Kidney glomerular epithelial cell (primary cell): ENCODE results near the gene ATF4.
"Not testable (repeated sequence)": the region's sequence is repeated elsewhere in the genome, so short reads cannot be mapped to it uniquely, and the experiment has no call there.

ENCODE experiments used
- DNase-seq: peaks from one replicate; lab custom pipeline; 2025; lab: John Stamatoyannopoulos, UW

ATF4 gene

DNA sequence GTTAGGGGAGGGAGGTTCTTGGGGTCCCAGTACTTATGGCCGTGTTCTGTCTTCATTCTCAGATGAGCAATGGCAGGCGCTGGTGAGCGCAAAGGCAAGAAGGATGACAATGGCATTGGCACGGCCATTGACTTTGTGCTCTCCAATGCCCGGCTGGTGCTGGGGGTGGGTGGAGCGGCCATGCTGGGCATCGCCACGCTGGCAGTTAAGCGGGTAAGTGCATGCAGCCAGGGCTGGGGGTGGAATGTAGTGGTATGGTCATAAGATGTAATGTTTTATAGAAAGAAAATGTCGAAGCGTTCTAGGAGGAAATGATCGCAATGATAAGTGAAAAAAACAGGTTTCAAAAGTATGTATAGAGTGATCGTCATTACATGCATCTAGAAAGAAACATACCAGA, 9.1 kb upstream of the ATF4 start:
- DNase-seq, result no peak

DNA sequence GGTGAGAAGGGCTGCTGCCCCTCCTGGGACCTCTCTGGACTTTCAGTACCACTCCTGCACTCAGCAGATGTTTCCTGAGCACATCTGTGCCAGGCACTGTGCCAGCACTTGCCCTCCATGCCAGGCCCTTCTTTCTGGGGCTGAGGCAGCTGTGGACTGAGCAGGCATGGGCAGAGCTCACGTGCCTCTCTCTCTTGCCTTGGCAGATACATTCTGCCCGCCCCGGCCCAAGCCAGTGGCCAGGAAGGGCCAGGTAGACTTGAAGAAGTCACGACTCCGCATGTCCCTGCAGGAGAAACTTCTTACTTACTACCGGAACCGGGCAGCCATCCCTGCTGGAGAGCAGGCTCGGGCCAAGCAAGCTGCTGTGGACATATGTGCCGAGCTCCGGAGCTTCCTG, 8.3 kb upstream of the ATF4 start:
- no peak for DNase-seq

DNA sequence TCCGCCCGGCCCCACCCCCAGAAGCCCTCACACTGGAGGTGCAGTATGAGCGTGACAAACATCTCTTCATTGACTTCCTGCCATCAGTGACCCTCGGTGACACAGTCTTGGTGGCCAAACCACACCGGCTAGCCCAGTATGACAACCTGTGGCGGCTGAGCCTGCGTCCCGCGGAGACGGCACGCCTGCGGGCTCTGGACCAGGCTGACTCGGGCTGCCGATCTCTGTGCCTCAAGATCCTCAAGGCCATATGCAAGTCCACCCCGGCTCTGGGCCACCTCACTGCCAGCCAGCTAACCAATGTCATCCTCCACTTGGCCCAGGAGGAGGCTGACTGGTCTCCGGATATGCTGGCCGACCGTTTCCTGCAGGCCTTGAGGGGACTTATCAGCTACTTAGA, 6.6 kb upstream of the ATF4 start:
- no peak for DNase-seq

DNA sequence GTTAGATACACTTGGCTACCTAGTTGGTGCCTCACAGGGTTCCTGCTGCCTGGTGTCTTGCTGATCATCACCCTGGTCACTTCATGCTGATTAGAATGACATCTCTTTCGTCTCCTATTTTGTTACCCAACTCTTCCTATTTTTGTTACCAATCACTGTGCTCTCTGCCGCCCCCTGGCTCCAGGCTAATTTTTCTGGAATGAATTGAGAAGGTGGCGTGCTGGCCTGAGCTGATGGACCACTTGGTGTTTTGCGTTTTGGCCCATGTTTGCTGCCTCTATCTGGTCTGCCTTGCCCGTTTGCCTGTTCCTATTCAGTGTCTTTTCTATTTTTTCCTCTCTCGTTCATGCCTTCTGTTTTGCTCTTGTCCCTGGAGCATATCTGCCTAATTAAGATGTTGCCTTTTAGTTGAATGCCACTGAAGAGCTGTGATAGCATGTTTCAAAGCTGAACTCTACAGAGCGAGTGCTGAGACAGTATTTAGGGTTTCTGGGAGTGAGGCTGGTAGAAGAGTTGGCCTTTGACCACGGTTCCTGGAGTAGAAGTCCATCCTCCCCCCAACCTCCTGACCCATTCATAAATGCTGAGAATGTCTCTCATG, 5.9 kb upstream of the ATF4 start:
- DNase-seq, result peak; percentile 22

DNA sequence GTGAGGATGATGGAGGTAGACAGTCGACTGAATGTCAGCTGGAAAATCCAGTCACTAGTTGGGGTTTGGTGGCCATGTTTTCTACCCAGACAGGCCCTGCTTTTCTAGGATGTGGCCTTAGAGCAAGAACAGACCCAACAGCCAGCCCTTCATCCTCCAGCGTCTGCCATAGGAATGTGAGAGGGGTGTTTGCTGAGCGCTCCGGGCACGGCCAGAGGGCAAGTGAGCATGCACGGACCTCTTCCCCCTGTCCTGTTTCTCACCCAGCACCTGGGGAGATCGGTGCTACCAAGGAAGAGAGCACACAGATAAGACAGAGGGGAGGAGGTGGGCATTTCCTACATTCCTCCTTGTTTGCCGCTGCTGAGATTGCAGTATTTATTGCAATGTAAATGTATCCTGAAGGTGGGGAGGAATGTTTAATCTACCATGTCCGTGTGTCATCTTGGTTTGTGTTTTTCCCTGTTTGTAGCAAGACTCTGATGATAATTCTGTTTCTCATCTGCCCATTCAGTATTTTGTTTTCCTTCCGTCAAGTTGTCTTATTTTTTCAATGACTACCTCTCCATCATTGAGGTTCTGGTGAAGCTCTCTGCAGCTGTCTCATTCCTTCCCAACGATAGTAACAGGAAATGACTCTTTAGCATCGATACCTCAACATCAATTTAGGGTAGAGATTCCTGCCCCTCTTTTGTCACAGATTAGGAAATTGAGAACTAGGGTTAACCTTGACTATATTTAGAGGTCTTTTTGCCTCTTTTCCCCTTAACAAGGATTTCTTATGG, 4.9 kb upstream of the ATF4 start:
- peak; percentile 41 for DNase-seq

DNA sequence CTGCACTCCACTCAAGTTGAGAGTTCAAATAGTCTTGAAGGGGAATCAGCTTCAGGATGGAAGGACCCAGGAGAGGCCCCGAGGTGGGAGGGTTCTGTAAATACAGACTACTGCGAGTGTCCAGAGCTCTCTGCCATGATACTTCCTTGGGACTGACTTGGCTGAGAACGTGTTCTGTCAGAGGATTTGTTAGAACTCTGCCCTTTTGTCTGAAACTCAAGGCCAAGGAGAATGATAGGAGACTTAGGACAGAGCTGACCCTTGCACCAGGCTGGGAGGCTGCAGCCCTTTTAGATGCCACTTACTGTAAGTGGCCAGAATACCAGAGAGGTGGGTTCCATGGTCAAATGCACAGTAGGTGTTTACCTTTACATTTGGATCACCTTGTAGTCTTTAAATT, 2.9 kb upstream of the ATF4 start:
- no peak for DNase-seq

DNA sequence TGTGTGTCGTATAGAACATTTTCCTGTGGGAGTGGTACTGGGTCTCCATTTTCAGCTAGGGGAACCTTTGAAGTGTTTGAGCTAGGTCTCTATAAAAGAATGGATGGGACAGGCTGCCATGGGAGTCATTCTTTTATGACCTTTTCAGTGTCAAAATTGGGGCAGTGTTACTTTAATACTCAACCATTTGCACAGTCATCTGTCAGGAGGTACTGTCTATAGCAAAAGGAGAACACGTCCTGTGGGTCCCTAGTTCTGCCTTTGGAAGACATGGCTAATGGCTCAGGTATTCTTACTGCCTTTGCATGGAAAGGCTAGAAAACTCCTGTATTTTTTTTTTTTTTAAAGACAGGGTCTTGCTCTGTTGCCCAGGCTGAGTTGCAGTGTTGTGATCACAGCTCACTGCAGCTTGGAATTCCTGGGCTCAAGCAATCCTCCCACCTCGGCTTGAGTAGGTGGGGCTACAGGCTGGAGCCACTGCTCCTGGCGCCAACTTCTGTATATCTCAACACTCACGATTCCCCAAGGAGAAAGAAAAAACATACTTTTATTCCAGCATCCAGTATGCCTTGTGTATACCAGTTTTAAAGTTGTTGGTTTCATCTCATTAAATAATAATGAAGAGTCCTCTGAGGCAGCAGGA, 2.1 kb upstream of the ATF4 start:
- DNase-seq, result peak; percentile 21

DNA sequence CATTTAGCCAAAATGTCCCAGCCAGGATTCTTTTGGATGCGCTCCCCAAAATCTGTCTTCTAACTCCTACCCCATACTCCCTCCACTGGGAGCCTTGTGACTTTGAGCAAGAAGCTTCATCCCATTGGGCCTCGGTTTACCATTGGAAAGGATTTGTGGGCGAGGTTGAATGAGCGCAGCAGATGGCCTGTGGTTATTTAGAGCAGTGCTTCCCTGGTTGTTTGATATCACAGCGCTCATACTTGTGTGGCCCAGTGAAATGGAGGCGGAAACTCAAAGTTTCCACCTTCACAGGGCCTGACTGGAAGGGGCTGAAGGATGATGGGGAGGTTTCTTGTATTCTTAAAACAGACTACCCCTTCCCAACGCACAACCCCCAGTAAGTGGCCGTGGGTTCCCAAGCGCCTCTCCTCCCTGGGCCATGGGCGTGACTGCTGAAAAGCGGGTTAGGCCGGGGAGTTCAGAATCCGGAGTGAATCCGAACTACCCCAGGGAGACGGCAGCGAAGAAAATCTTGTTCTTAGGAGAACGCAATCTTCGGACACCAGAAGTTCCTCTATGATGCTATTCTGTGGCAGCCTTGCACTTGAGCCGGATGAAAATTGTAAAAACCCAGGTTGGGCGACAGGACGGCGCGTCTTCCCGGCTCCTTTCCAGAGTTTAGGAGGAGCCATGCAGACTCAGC, 1.2 kb upstream of the ATF4 start:
- no peak for DNase-seq

DNA sequence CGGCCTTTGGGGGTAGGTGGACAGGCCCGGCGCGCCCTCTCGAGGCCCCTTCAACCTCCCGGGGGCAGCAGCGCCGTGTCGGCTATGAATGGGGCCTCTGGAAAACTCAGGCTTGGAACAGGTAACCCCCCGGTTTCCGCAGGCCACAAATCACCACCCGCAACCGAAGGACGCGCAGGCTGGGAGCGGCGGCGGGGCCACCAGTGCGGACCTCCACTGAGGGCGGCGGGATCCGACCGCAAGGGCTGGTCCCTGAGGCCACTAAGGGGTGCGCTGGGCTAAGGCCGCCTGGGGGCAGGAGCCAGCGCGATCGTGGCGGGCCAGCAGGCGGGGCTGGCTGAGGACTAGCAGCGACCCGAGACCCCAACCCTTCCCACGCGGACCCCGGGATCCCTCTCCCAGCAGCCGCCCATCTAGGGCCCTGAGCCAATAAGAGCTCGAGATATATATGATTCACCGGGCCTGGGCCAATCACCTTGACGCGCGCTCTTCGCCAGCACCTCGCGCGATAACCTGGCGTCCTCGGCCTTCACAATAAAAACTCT, 609 bp upstream of the ATF4 start:
- DNase-seq, result peak; percentile 96

DNA sequence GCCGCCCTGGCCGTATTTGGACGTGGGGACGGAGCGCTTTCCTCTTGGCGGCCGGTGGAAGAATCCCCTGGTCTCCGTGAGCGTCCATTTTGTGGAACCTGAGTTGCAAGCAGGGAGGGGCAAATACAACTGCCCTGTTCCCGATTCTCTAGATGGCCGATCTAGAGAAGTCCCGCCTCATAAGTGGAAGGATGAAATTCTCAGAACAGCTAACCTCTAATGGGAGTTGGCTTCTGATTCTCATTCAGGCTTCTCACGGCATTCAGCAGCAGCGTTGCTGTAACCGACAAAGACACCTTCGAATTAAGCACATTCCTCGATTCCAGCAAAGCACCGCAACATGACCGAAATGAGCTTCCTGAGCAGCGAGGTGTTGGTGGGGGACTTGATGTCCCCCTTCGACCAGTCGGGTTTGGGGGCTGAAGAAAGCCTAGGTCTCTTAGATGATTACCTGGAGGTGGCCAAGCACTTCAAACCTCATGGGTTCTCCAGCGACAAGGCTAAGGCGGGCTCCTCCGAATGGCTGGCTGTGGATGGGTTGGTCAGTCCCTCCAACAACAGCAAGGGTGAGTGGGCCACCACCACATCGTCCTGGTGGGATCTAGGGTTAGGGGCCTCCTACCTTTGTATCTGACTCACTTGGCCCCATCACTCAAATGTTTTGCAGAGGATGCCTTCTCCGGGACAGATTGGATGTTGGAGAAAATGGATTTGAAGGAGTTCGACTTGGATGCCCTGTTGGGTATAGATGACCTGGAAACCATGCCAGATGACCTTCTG, 934 bp downstream of the ATF4 start:
- not testable (repeated sequence) for DNase-seq

DNA sequence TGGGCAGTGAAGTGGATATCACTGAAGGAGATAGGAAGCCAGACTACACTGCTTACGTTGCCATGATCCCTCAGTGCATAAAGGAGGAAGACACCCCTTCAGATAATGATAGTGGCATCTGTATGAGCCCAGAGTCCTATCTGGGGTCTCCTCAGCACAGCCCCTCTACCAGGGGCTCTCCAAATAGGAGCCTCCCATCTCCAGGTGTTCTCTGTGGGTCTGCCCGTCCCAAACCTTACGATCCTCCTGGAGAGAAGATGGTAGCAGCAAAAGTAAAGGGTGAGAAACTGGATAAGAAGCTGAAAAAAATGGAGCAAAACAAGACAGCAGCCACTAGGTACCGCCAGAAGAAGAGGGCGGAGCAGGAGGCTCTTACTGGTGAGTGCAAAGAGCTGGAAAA, 1.7 kb downstream of the ATF4 start:
- not testable (repeated sequence) for DNase-seq

DNA sequence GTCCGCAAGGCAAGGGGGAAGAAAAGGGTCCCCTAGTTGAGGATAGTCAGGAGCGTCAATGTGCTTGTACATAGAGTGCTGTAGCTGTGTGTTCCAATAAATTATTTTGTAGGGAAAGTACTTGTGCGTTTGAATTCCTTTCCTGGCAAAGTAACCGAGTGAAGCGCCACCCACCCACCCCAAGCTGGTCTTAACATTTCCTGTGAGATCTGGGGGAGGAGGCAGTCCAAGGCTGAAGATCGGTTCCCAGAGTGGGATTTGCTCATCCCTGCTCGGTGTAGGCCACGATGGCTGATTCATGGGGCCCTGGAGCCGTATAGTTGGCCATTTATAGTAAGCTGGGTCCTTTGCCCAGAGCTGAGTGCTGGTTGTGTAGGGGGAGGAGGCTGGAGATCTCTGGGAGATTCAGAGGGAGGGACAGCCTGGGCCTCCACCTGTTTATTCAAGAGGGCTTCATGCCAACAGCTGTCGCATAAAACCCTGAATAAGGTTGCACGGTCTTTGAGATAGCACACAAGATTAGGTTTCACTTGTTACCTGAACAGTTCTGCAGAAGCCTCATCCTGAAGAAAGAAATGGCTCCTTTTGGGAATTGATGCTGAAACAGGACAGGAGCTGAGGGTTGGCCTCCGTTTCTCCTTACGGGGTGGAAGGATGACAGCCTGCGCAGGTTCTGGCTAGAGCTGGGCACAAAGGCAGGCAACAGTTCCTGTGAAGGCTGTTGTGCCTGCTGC, 2.4 kb downstream of the ATF4 start:
- no peak for DNase-seq

DNA sequence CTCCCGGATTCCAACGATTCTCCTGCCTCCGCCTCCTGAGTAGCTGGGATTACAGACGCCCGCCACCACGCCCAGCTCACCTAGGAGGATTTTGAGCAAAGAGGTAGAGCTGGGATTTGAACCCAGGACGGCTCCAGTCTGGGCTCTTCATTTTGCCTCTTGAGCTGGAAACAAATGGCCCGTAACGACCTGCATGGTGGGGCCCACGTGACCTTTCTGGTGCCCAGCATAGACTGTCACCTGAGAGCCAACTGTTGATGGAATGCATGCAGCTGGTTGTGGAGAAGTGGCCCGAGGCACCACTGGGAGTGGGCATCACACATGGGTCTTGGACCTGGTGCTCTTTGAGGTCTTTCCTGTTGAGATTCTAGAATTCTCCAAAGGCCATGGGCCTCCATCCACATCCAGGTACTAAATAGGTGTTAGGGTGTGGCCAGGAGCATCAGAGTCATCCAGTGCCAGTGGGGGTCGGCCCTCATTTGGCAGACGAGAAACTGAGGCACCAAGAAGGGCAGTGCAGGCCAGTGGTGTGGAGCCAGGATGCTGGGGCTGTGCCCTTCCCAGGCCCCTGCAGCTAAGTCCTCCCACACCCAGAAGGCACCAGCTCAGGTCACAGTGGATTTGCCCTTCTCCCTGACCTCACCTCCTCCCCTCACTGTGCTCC, 3.9 kb downstream of the ATF4 start:
- no peak for DNase-seq

DNA sequence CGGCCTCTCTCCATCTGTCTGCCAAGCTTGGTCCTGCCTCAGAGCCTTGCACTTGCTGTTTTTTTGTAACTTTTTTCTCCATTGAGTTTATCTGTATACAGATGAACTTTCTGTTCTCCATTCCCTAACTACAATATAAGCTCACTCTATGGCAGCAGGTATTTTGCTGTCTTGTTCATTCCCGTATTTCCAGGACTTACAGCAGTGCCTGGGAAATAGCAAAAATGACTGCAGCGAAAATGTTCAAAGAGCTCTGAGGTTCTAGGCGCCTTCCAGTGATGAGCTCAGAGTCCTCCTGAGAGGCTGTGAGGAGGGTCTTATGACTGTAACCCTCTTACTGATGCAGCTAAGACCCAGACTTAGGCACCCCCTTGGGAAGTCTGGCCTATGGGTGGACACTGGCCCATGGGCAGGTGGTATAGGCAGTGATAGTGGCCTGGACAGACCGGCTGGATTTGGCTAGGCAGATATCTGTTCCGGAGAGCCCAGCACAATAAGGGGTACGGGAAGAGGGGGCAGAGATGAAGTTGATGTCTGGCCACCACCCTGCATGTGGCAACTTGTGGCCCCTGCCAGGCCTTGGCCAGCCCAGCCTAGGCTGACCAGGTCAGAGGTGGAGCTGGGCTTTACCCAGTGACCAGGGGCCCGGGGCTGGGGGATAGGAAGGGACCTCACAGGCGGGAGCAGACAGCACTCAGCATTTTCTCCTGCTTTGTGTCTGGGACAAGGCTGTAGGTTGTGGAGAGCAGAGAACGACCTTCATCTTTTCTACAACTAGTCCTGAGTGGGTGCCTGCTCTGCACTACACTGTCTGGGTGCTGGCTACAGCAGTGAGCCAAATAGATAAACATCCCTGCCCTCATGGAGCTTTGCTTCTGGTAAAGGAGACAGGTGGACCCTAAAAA, 4.6 kb downstream of the ATF4 start:
- no peak for DNase-seq

DNA sequence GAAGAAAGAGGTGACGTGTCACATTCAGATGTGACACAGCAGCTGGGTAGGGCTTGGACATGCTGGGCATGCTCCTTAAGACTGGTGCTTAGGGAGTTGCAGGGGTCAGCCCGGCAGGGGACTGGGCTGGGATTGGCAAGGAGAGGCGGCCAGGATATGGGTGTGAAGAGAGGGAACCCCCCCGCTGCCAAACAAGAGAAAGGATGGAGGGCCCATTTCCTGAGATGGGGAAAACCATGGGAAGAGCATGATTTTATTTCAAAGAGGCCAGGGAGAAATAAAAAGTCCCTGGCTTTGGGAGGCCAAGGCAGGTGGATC, 5.3 kb downstream of the ATF4 start:
- no peak for DNase-seq

DNA sequence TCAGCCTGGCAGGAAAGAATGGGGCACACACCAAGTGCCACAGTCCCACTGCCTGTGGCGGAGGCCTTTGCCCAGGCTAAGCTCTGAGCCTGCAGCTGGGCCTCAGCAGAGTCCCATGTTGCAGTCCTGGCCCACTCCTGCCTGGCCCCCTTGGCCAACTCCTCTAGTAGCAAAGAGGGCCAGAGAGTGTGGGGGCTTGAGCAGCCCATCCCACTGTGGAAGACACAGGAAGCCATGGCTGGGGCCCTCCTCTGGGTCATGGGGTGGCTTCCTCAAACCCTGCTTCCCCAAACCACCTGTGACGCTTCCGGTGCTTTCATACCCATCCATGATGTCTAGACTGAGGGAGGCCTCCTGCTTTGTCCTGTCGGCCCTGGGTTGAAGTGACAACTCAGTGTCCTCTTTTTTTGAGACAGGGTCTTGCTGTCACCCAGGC, 6.4 kb downstream of the ATF4 start:
- DNase-seq, result no peak

DNA sequence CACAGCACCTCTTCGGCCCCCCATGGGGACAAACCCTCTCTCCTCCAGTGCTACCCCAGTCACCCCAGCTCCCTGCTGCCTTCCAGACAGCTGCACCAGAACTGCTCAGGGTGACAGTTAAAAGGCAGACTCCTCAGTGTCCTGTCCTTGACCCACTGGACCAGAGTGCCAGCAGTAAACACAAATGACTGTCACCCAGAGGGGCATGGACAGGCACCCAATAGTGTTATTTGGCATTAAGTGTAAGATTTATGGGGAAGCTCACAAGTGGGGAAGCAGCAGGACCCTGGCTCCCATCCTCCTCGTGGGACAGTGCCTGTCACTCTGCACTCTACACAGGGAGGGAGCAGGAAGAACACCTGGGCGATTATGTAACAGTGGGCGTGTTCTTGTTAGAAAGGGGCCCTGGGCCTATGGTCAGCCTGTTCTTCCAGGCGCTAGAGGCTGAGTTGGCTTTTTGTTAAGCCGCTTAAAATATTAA, 7.2 kb downstream of the ATF4 start:
- DNase-seq, result no peak

DNA sequence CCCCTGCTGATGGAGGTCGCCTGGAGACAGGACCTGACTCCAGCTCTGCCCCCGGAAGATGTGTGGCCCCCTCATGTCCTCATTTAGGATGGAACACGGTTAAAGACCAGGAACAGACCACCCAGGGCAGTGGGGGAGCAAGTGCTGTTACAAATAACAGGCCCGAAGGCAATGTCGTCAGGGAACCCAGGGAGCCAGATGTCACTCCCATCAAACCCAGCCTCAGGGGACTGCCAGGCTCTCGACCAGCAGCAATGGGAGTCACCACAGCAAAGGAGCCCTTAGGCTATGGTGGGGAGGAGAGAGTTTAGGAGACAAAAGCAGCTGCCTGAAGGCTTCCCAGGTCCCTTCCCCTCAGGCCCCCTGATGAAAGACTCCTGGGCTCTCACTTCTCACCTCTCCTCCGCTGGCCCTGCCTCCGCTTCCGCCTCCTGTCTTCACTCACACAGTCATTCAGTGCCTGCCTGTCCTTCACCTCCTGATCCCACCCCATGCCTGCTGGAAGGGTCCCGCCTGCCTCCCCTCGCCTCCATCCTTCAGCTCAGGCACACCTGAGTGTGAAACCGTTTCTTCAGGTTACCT, 7.8 kb downstream of the ATF4 start:
- no peak for DNase-seq
